SK-N-SH (cell line): Measurements from ENCODE around the gene NRF1. TPM values are rescaled to one million over a fixed set of nuclear protein-coding genes. Genes with fewer than 3 reads are reported as not detected.

Source experiments
- CTCF ChIA-PET: fragments of 300-600, 350-600 bp; formaldehyde crosslinking; extraction: SDS; loops from one replicate; lab custom pipeline; 2021; lab: Yijun Ruan, JAX
- POLR2A ChIA-PET: fragments of 350-600 bp; sonication (Branson Sonifier 250); formaldehyde crosslinking; extraction: SDS; loops from one replicate; lab custom pipeline; 2020; ENCODE audit warnings: antibody characterized with exemption, inconsistent platforms; lab: Yijun Ruan, JAX
- DNase-seq: peaks from one replicate; pipeline ENCODE4 v3.0.0; 2012
- H2AFZ ChIP-seq: fragments of 200-600 bp; sonication (generic); 2 replicates; pipeline ENCODE4 v1.8.1; 2016; ENCODE audit warnings: antibody characterized with exemption, mild to moderate bottlenecking, low read depth
- H3F3A ChIP-seq: fragments of 200-600 bp; sonication (generic); replicated peaks from 2 replicates; pipeline ENCODE3; 2016; ENCODE audit warnings: antibody characterized with exemption, mild to moderate bottlenecking; ENCODE audit not compliant: insufficient read depth
- H3K27ac ChIP-seq, 2 experiments: fragments of 200-500 bp in 1 of 2; fragments of 200-600 bp in 1 of 2; sonication (Bioruptor generic) in 1 of 2; sonication (generic), shearing (Covaris generic) in 1 of 2; 2 replicates each; pipeline versions ENCODE4 v1.5.1 to v1.6.1; 2014 to 2016; ENCODE audit warnings: low read depth in 2 of 2, inconsistent platforms in 1 of 2, low read length in 1 of 2, mild to moderate bottlenecking in 1 of 2, mixed read lengths in 1 of 2
- H3K27me3 ChIP-seq: fragments of 200-600 bp; sonication (generic), shearing (Covaris generic); 2 replicates; pipeline ENCODE4 v1.6.1; 2016; ENCODE audit warnings: mixed run types; ENCODE audit not compliant: insufficient read depth
- H3K36me3 ChIP-seq, 2 experiments: fragments of 200-500 bp in 1 of 2; fragments of 200-600 bp in 1 of 2; sonication (Bioruptor generic) in 1 of 2; sonication (generic) in 1 of 2; replicated peaks in 1 of 2; 2 replicates each; pipeline versions ENCODE3 to v1.5.1; 2014 to 2016; ENCODE audit warnings: low read length in 1 of 2, mild to moderate bottlenecking in 1 of 2; ENCODE audit not compliant: insufficient read depth in 2 of 2, control insufficient read depth in 1 of 2
- H3K4me1 ChIP-seq, 2 experiments: fragments of 200-500 bp in 1 of 2; fragments of 200-600 bp in 1 of 2; sonication (Bioruptor generic) in 1 of 2; sonication (generic), shearing (Covaris generic) in 1 of 2; 2 replicates each; pipeline versions ENCODE4 v1.5.1 to v1.6.1; 2014 to 2016; ENCODE audit warnings: low read depth in 1 of 2, low read length in 1 of 2, mixed run types in 1 of 2; ENCODE audit not compliant: insufficient read depth in 2 of 2, control insufficient read depth in 1 of 2
- H3K4me2 ChIP-seq: fragments of 200-600 bp; sonication (generic), shearing (Covaris generic); 2 replicates; pipeline ENCODE4 v1.6.1; 2017; ENCODE audit warnings: mixed run types
- H3K4me3 ChIP-seq, 2 experiments: fragments of 200-500 bp in 1 of 2; fragments of 200-600 bp in 1 of 2; sonication (Bioruptor generic) in 1 of 2; sonication (generic), shearing (Covaris generic) in 1 of 2; 2 replicates each; pipeline versions ENCODE4 v1.5.1 to v1.8.1; 2014 to 2016; ENCODE audit warnings: low read depth in 2 of 2, inconsistent platforms in 1 of 2, low read length in 1 of 2, mild to moderate bottlenecking in 1 of 2, mixed read lengths in 1 of 2, moderate library complexity in 1 of 2
- H3K79me2 ChIP-seq: fragments of 200-600 bp; sonication (generic); 2 replicates; pipeline ENCODE4 v1.8.1; 2017; ENCODE audit warnings: mild to moderate bottlenecking; ENCODE audit not compliant: insufficient read depth
- H3K9ac ChIP-seq: fragments of 200-600 bp; sonication (generic); 2 replicates; pipeline ENCODE4 v1.6.1; 2017; ENCODE audit warnings: mixed run types
- H3K9me2 ChIP-seq: fragments of 200-600 bp; sonication (generic); 2 replicates; pipeline ENCODE4 v1.6.1; 2017; ENCODE audit warnings: mixed run types
- H3K9me3 ChIP-seq: fragments of 200-600 bp; sonication (generic); 2 replicates; pipeline ENCODE4 v1.6.1; 2017; ENCODE audit warnings: mixed run types, mild to moderate bottlenecking, moderate library complexity
- H4K20me1 ChIP-seq: fragments of 200-600 bp; sonication (generic); 2 replicates; pipeline ENCODE4 v1.6.1; 2017; ENCODE audit warnings: mild to moderate bottlenecking, mixed run types; ENCODE audit not compliant: insufficient read depth
- CHD2 ChIP-seq: fragments of 150-350 bp; IDR thresholded peaks from 2 replicates; pipeline ENCODE4 v1.6.1; 2018; ENCODE audit warnings: low read length; ENCODE audit not compliant: partially characterized antibody
- ELF1 ChIP-seq: IDR thresholded peaks from 2 replicates; pipeline ENCODE4 v1.4.0; 2012
- EZH2phosphoT487 ChIP-seq: fragments of 200-600 bp; sonication (generic); IDR thresholded peaks from 2 replicates; pipeline ENCODE4 v1.6.1; 2017; ENCODE audit warnings: low read depth, mixed run types, mild to moderate bottlenecking, antibody characterized with exemption, moderate library complexity, borderline replicate concordance
- FOXM1 ChIP-seq: IDR thresholded peaks from 2 replicates; pipeline ENCODE4 v1.4.0; 2012; ENCODE audit warnings: low read depth, mild to moderate bottlenecking
- GATA2 ChIP-seq: sonication (generic); formaldehyde crosslinking; IDR thresholded peaks from 2 replicates; pipeline ENCODE4 v1.5.0; 2020; ENCODE audit warnings: mild to moderate bottlenecking, missing genetic modification reagents
- JUND ChIP-seq: IDR thresholded peaks from 2 replicates; pipeline ENCODE4 v1.4.0; 2012
- MEF2A ChIP-seq: IDR thresholded peaks from 2 replicates; pipeline ENCODE4 v1.4.0; 2012; ENCODE audit warnings: low read depth, borderline replicate concordance
- MXI1 ChIP-seq: IDR thresholded peaks from 2 replicates; pipeline ENCODE4 v1.6.1; 2012; ENCODE audit warnings: mild to moderate bottlenecking, low read depth, low read length, improper control_type of control experiment
- NFIC ChIP-seq: IDR thresholded peaks from 2 replicates; pipeline ENCODE4 v1.4.0; 2012; ENCODE audit warnings: borderline replicate concordance
- NRF1 ChIP-seq: IDR thresholded peaks from 2 replicates; pipeline ENCODE4 v1.6.1; 2012; ENCODE audit warnings: low read depth, mild to moderate bottlenecking, low read length
- RXRA ChIP-seq: IDR thresholded peaks from 2 replicates; pipeline ENCODE4 v1.4.0; 2012; ENCODE audit warnings: low read depth, mild to moderate bottlenecking, borderline replicate concordance
- SIN3A ChIP-seq: IDR thresholded peaks from 2 replicates; pipeline ENCODE4 v1.6.1; 2012; ENCODE audit warnings: low read depth, mild to moderate bottlenecking, low read length, moderate library complexity, borderline replicate concordance
- TAF1 ChIP-seq: IDR thresholded peaks from 2 replicates; pipeline ENCODE4 v1.6.1; 2012; ENCODE audit warnings: low read depth, mild to moderate bottlenecking, low read length, moderate library complexity, borderline replicate concordance
- YY1 ChIP-seq: IDR thresholded peaks from 2 replicates; pipeline ENCODE4 v1.4.0; 2012; ENCODE audit warnings: low read depth, mild to moderate bottlenecking
- WGBS: methylation state at CpG from one replicate; pipeline ENCODE4 v1.1.6; 2017; ENCODE audit warnings: low lambda C conversion rate; 5-methylcytosine and 5-hydroxymethylcytosine counted together
- polyA plus RNA-seq, 3 experiments: library from polyadenylated mRNA; depleted of rRNA; stranded (reverse); fragments of >200 nt; gene quantifications; 2 replicates each; pipeline ENCODE4 v1.2.3, GENCODE V29; 2012
- TF ChIP-seq, protein P1 (sequence below): IDR thresholded peaks from 2 replicates; pipeline ENCODE4 v1.4.0; 2012; ENCODE audit warnings: low read depth, borderline replicate concordance
- TF ChIP-seq, protein P2 (sequence below): fragments of 150-350 bp; IDR thresholded peaks from 2 replicates; pipeline ENCODE4 v1.6.1; 2016; ENCODE audit warnings: mild to moderate bottlenecking, low read depth, low read length
- TF ChIP-seq, protein P3 (sequence below): fragments of 200-600 bp; sonication (generic); IDR thresholded peaks from 2 replicates; pipeline ENCODE4 v1.6.1; 2017; ENCODE audit warnings: antibody characterized with exemption, mild to moderate bottlenecking, moderate library complexity
- TF ChIP-seq, protein P4 (sequence below): IDR thresholded peaks from 2 replicates; pipeline ENCODE4 v1.6.1; 2012; ENCODE audit warnings: mild to moderate bottlenecking, low read depth, low read length, moderate library complexity

NRF1 gene
- polyA plus RNA-seq, 1 of the 3 experiments (the other 2 are of a cell fraction), result 10.9 TPM

DNA sequence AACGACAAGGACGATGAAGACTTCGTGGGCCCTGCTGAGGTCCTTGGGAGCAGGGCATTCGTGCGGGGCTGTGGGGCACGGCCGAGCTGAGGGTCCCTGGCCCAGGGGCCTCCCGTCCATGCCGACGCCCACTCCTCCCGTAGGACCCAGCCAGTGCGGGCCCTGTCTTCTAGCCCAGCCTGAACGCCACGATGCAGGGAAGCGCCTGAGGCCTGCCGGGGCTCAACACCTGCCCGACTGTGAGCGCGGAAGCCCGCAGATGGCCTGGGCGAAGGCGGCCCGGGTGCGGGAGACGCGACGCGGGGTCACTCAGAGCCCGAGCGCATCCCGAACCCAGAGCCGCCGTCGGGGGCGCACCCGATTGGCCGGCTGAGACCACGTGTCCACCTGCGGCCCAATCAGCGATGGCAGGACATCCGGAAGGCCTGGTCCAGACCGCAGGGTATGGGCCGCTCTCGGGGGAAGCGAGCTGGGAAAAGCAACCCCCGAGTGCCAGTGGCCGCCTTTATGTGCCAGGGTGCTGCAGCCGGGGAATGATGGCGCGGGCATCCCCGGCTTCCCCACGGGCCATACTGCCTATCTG is 151.0 kb downstream of the NRF1 start:
- Histone ChIP-seq H3K4me2 (no peak overlapping the region), H3F3A (peaks cover 3% of the 10 kb centered on the region), H3K9ac (no peak overlapping the region), H3K9me3 (no peaks in the 10 kb centered on the region), H3K4me1 (no peaks in the 10 kb centered on the region; a peak in 1 of 4 replicates), H3K9me2 (no peaks in the 10 kb centered on the region), H3K4me3 (no peak overlapping the region), H3K79me2 (no peaks in the 10 kb centered on the region), H3K27me3 (no peaks in the 10 kb centered on the region), H4K20me1 (no peaks in the 10 kb centered on the region), H2AFZ (no peak overlapping the region)
- ChIA-PET CTCF (interaction anchor here (0.7 to 1.2 kb wide), 3 partner anchors 11 to 246 kb away, joined by 3 to 5 read pairs (median 3); no protein-coding TSS in a partner anchor), POLR2A (no interaction called here)
- WGBS, result 96% methylated on average over 49 of the region's 52 CpGs
- TF ChIP-seq CHD2 (no peak), JUND (no peak), RXRA (no peak), ELF1 (no peak), GATA2 (CRISPR knock-in tag) (no peak), EZH2phosphoT487 (no peak), NRF1 (no peak), FOXM1 (no peak), YY1 (no peak), TAF1 (no peak), MEF2A (no peak), NFIC (no peak), MXI1 (no peak), SIN3A (no peak)
- TF ChIP-seq, protein P1, sequence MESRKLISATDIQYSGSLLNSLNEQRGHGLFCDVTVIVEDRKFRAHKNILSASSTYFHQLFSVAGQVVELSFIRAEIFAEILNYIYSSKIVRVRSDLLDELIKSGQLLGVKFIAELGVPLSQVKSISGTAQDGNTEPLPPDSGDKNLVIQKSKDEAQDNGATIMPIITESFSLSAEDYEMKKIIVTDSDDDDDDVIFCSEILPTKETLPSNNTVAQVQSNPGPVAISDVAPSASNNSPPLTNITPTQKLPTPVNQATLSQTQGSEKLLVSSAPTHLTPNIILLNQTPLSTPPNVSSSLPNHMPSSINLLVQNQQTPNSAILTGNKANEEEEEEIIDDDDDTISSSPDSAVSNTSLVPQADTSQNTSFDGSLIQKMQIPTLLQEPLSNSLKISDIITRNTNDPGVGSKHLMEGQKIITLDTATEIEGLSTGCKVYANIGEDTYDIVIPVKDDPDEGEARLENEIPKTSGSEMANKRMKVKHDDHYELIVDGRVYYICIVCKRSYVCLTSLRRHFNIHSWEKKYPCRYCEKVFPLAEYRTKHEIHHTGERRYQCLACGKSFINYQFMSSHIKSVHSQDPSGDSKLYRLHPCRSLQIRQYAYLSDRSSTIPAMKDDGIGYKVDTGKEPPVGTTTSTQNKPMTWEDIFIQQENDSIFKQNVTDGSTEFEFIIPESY, result no peak
- TF ChIP-seq, protein P2, sequence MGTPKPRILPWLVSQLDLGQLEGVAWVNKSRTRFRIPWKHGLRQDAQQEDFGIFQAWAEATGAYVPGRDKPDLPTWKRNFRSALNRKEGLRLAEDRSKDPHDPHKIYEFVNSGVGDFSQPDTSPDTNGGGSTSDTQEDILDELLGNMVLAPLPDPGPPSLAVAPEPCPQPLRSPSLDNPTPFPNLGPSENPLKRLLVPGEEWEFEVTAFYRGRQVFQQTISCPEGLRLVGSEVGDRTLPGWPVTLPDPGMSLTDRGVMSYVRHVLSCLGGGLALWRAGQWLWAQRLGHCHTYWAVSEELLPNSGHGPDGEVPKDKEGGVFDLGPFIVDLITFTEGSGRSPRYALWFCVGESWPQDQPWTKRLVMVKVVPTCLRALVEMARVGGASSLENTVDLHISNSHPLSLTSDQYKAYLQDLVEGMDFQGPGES, result no peak
- TF ChIP-seq, protein P3, sequence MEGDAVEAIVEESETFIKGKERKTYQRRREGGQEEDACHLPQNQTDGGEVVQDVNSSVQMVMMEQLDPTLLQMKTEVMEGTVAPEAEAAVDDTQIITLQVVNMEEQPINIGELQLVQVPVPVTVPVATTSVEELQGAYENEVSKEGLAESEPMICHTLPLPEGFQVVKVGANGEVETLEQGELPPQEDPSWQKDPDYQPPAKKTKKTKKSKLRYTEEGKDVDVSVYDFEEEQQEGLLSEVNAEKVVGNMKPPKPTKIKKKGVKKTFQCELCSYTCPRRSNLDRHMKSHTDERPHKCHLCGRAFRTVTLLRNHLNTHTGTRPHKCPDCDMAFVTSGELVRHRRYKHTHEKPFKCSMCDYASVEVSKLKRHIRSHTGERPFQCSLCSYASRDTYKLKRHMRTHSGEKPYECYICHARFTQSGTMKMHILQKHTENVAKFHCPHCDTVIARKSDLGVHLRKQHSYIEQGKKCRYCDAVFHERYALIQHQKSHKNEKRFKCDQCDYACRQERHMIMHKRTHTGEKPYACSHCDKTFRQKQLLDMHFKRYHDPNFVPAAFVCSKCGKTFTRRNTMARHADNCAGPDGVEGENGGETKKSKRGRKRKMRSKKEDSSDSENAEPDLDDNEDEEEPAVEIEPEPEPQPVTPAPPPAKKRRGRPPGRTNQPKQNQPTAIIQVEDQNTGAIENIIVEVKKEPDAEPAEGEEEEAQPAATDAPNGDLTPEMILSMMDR, result no peak
- TF ChIP-seq, protein P4, sequence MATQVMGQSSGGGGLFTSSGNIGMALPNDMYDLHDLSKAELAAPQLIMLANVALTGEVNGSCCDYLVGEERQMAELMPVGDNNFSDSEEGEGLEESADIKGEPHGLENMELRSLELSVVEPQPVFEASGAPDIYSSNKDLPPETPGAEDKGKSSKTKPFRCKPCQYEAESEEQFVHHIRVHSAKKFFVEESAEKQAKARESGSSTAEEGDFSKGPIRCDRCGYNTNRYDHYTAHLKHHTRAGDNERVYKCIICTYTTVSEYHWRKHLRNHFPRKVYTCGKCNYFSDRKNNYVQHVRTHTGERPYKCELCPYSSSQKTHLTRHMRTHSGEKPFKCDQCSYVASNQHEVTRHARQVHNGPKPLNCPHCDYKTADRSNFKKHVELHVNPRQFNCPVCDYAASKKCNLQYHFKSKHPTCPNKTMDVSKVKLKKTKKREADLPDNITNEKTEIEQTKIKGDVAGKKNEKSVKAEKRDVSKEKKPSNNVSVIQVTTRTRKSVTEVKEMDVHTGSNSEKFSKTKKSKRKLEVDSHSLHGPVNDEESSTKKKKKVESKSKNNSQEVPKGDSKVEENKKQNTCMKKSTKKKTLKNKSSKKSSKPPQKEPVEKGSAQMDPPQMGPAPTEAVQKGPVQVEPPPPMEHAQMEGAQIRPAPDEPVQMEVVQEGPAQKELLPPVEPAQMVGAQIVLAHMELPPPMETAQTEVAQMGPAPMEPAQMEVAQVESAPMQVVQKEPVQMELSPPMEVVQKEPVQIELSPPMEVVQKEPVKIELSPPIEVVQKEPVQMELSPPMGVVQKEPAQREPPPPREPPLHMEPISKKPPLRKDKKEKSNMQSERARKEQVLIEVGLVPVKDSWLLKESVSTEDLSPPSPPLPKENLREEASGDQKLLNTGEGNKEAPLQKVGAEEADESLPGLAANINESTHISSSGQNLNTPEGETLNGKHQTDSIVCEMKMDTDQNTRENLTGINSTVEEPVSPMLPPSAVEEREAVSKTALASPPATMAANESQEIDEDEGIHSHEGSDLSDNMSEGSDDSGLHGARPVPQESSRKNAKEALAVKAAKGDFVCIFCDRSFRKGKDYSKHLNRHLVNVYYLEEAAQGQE, result no peak
- TF ChIP-seq, all 33 proteins: peak for 0
- DNase-seq, result no peak
- H3K27ac ChIP-seq, result no peak overlapping the region
- no peaks in the 10 kb centered on the region for H3K36me3 ChIP-seq
